ENCODE measurements around the gene PTEN.
A peak's percentile ranks its signal among the peaks of the same experiment; 100 is the strongest.

The PTEN gene

GRCh38 chr10:87925570-87925969, 62.1 kb downstream of the PTEN start (continued):
- TF ChIP-seq PRDM10 (tag by site-specific recombination; IDR thresholded peaks at IDR 0.05) (peak; percentile 32; the same call in 1 of the 2 replicates), ZNF433 (tag by site-specific recombination; IDR thresholded peaks at IDR 0.05; ENCODE audit: low read depth) (no peak), ZNF514 (tag by site-specific recombination; IDR thresholded peaks at IDR 0.05) (no peak), ZNF248 (tag by site-specific recombination; IDR thresholded peaks at IDR 0.05) (no peak), MEIS1 (CRISPR knock-in tag; IDR thresholded peaks at IDR 0.05; ENCODE audit: borderline replicate concordance) (no peak), OSR2 (tag by site-specific recombination; IDR thresholded peaks at IDR 0.05) (peak; percentile 96), ZBTB21 (tag by site-specific recombination; IDR thresholded peaks at IDR 0.05) (peak; percentile 80), ZNF2 (tag by site-specific recombination; IDR thresholded peaks at IDR 0.05) (peak; percentile 33; the same call in 1 of the 2 replicates), AEBP2 (tag by site-specific recombination; IDR thresholded peaks at IDR 0.05; ENCODE audit: borderline replicate concordance) (no peak), ZNF350 (tag by site-specific recombination; IDR thresholded peaks at IDR 0.05) (no peak), ZNF664 (tag by site-specific recombination; IDR thresholded peaks at IDR 0.05) (0 out of 2 replicates have a peak, but pooled peaks have one; percentile 9), ZNF626 (tag by site-specific recombination; IDR thresholded peaks at IDR 0.05) (no peak), GLI2 (tag by site-specific recombination; IDR thresholded peaks at IDR 0.05; ENCODE audit: borderline replicate concordance, low read depth) (0 out of 2 replicates have a peak, but pooled peaks have one; percentile 24), ZNF660 (tag by site-specific recombination; IDR thresholded peaks at IDR 0.05) (peak; percentile 82), SCRT2 (tag by site-specific recombination; IDR thresholded peaks at IDR 0.05) (no peak), GLIS1 (tag by site-specific recombination; IDR thresholded peaks at IDR 0.05) (peak; percentile 54), ZNF501 (tag by site-specific recombination; IDR thresholded peaks at IDR 0.05) (peak; percentile 66; the same call in 1 of the 2 replicates), ZNF692 (tag by site-specific recombination; IDR thresholded peaks at IDR 0.05) (peak; percentile 61; the same call in 1 of the 2 replicates), ZNF423 (tag by site-specific recombination; IDR thresholded peaks at IDR 0.05) (no peak), ZNF473 (tag by site-specific recombination; IDR thresholded peaks at IDR 0.05) (no peak), SP7 (tag by site-specific recombination; IDR thresholded peaks at IDR 0.05) (0 out of 2 replicates have a peak, but pooled peaks have one; percentile 24), KLF7 (tag by site-specific recombination; IDR thresholded peaks at IDR 0.05; ENCODE audit: borderline replicate concordance) (no peak), ZNF169 (tag by site-specific recombination; IDR thresholded peaks at IDR 0.05) (no peak), ZNF366 (tag by site-specific recombination; conservative IDR thresholded peaks at IDR 0.05) (peak; percentile 92), ZNF610 (tag by site-specific recombination; IDR thresholded peaks at IDR 0.05; ENCODE audit: borderline replicate concordance) (0 out of 2 replicates have a peak, but pooled peaks have one; percentile 47), PBX3 (CRISPR knock-in tag; IDR thresholded peaks at IDR 0.05) (no peak), ZNF174 (tag by site-specific recombination; IDR thresholded peaks at IDR 0.05) (no peak), ZNF184 (tag by site-specific recombination; IDR thresholded peaks at IDR 0.05) (peak; percentile 76; the same call in 1 of the 2 replicates), PRDM1 (tag by site-specific recombination; IDR thresholded peaks at IDR 0.05) (0 out of 2 replicates have a peak, but pooled peaks have one; percentile 36), GFI1B (tag by site-specific recombination; IDR thresholded peaks at IDR 0.05) (peak; percentile 67), ZNF701 (tag by site-specific recombination; IDR thresholded peaks at IDR 0.05) (no peak)
- TF ChIP-seq, protein P1, sequence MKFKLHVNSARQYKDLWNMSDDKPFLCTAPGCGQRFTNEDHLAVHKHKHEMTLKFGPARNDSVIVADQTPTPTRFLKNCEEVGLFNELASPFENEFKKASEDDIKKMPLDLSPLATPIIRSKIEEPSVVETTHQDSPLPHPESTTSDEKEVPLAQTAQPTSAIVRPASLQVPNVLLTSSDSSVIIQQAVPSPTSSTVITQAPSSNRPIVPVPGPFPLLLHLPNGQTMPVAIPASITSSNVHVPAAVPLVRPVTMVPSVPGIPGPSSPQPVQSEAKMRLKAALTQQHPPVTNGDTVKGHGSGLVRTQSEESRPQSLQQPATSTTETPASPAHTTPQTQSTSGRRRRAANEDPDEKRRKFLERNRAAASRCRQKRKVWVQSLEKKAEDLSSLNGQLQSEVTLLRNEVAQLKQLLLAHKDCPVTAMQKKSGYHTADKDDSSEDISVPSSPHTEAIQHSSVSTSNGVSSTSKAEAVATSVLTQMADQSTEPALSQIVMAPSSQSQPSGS (tag by site-specific recombination; IDR thresholded peaks at IDR 0.05; ENCODE audit: low read depth) = peak; percentile 46; the same call in 1 of the 2 replicates

Data from HEK293 (cell line).